Measurements from ENCODE around the gene AP2A1.

The AP2A1 gene

DNA sequence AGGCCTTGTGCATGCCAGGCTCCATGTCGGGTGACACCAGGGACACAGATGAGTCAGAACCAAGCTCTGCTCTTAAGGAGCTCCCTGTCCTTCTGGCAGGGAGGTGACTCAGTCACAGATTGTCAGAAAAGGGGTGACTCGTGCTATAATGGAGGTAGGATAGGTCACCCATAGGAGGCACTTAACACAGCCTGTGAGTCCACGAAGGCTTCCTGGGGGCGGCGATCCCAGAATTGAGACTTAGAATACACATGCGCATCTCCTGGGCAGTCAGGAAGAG, 26.7 kb downstream of the AP2A1 start:
- no peak for DNase-seq (ENCODE audit: low read depth)

DNA sequence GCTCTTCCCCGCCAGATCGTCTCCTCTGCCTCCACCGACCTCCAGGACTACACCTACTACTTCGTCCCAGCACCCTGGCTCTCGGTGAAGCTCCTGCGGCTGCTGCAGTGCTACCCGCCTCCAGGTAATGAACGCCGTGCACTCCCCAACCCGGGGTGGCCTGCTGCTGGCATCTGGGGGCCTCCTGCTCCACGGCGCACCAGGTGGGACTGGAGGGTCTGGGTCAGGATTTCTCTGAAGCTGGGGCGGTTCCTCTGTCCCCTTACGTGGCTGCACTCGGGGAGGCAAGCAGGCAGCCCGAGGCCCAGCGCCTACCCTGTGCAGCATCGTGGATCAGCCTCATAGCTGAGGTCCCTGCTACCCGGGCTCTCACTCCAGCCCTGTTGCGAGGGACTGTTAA, 28.8 kb downstream of the AP2A1 start:
- no peak for DNase-seq (ENCODE audit: low read depth)

DNA sequence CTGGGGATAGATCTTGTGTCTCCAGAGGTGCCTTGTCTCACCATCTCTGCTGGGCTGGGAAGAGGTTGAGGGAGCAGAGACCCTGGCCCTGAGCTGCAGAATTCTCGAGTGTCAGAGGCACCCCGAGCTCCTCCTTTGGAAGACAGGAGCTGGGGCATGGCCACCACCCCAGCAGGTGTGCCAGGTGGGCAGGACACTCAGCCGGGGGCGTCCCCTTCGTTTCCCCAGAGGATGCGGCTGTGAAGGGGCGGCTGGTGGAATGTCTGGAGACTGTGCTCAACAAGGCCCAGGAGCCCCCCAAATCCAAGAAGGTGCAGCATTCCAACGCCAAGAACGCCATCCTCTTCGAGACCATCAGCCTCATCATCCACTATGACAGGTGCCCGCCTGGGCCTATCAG, 31.8 kb downstream of the AP2A1 start:
- DNase-seq (ENCODE audit: low read depth), result no peak

DNA sequence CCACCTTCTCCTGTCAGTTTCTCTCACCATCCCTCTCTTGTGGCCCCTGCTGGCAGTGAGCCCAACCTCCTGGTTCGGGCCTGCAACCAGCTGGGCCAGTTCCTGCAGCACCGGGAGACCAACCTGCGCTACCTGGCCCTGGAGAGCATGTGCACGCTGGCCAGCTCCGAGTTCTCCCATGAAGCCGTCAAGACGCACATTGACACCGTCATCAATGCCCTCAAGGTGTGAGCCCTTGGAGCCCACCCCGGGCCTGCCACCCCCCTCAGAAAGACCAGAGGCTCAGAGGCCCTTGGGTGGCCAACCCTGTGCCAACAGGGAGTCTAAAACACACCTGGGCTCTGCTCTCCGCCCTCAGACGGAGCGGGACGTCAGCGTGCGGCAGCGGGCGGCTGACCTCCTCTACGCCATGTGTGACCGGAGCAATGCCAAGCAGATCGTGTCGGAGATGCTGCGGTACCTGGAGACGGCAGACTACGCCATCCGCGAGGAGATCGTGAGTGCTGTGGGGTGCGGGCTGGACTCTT, 32.5 kb downstream of the AP2A1 start:
- DNase-seq (ENCODE audit: low read depth), result no peak

DNA sequence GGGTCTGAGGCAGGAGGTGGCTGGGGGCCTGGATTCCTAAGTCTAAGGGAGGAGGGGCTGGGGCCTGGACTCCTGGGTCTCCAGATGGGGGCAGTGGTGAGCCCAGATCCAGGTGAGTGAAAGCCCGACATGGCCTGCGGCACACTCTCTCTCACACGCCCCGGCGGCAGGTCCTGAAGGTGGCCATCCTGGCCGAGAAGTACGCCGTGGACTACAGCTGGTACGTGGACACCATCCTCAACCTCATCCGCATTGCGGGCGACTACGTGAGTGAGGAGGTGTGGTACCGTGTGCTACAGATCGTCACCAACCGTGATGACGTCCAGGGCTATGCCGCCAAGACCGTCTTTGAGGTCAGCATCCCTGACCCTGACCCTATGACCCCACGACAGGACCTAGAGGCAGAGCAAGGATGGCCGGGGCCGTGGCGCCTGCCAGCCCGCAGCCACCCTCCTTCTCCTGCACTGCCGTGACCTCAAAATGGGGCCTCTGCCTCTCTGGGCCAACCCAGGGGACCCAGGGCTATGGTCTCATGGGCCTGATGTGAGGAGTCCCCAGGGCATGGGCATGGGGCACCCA, 33.1 kb downstream of the AP2A1 start:
- DNase-seq (ENCODE audit: low read depth), result no peak

DNA sequence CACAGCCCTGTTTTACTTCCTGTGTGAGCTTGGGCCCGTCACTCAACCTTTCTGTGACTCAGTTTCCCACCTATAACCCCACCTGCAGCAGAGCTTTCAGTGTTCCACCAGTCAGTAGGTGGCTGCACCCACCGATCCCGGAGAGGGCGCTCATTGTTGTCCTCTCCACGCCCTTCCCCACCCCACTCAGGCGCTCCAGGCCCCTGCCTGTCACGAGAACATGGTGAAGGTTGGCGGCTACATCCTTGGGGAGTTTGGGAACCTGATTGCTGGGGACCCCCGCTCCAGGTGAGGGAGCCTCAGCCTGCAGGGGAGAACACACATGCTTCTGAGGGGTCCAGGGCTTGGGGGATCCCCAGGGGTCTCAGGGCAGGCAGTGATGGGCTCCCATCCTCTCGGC, 34.0 kb downstream of the AP2A1 start:
- DNase-seq (ENCODE audit: low read depth), result no peak

DNA sequence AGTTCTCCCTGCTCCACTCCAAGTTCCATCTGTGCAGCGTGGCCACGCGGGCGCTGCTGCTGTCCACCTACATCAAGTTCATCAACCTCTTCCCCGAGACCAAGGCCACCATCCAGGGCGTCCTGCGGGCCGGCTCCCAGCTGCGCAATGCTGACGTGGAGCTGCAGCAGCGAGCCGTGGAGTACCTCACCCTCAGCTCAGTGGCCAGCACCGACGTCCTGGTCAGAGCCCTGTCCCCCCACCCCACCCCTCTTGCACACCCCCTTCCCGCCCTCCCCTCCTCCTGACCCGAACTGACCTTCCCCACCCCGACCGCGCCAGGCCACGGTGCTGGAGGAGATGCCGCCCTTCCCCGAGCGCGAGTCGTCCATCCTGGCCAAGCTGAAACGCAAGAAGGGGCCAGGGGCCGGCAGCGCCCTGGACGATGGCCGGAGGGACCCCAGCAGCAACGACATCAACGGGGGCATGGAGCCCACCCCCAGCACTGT, 34.6 kb downstream of the AP2A1 start:
- DNase-seq (ENCODE audit: low read depth), result no peak

DNA sequence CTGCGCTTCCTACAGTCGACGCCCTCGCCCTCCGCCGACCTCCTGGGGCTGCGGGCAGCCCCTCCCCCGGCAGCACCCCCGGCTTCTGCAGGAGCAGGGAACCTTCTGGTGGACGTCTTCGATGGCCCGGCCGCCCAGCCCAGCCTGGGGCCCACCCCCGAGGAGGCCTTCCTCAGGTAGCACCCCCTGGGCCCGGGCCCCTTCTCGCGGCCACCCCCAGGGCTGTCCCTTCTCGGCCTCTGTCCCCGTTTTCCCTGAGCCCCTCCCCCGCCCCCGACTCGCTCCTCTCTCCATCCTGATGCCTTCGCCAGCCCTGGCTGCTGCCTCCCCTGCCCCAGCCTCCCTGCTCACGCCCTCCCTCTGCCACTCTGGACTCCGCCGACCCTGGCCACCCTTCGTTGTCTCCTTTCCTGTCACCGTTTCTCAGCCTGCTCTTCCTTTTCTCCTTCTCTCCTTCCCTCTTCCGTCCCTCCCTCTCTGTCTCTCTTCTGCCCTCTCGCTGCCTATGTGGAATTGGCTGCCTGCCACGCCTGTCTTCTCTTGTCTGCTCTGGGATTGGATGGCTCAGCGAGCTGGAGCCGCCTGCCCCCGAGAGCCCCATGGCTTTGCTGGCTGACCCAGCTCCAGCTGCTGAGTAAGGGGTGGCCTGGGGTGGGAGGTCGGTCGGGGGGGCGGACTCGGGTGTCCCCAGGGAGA, 35.3 kb downstream of the AP2A1 start:
- DNase-seq (ENCODE audit: low read depth), result no peak

DNA sequence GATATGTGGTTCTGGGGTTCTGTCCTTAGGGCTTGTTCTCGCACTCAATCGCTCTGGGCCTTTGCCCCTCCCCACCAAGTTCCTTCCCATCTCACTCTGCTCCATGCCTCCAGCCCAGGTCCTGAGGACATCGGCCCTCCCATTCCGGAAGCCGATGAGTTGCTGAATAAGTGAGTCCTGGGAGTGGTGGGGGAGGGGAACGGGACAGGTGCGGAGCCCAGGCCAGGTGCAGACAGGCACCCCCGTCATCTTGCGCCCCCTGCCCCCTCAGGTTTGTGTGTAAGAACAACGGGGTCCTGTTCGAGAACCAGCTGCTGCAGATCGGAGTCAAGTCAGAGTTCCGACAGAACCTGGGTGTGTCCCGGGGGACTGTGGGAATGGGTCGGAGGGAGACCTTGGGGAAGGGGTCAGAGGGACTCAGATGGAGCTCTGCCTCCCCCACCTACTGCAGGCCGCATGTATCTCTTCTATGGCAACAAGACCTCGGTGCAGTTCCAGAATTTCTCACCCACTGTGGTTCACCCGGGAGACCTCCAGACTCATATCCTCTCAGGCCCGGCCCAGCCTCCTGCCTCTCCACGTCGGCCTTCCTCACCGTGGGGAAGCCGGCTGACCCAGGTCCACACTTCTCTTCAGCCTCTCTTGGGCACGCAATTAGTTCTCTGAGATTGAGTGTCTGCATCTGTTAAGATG, 36.2 kb downstream of the AP2A1 start:
- DNase-seq (ENCODE audit: low read depth), result no peak

DNA sequence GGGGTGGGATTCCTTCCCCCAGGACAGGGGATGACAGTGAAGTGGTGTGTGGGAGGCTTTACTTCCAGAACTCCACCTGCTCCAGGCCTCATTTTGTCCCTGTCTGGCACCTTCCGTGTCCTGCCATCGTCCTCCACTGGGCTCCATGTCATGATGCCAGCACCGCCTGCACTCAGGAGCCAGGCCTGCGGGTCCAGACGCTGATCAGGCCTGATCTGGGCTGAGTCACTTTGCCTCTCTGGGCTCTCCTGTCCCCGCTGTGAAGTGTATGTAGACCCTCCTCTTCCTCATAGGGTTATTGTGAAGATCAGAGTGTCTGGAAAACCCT, 36.7 kb downstream of the AP2A1 start:
- DNase-seq (ENCODE audit: low read depth), result no peak

DNA sequence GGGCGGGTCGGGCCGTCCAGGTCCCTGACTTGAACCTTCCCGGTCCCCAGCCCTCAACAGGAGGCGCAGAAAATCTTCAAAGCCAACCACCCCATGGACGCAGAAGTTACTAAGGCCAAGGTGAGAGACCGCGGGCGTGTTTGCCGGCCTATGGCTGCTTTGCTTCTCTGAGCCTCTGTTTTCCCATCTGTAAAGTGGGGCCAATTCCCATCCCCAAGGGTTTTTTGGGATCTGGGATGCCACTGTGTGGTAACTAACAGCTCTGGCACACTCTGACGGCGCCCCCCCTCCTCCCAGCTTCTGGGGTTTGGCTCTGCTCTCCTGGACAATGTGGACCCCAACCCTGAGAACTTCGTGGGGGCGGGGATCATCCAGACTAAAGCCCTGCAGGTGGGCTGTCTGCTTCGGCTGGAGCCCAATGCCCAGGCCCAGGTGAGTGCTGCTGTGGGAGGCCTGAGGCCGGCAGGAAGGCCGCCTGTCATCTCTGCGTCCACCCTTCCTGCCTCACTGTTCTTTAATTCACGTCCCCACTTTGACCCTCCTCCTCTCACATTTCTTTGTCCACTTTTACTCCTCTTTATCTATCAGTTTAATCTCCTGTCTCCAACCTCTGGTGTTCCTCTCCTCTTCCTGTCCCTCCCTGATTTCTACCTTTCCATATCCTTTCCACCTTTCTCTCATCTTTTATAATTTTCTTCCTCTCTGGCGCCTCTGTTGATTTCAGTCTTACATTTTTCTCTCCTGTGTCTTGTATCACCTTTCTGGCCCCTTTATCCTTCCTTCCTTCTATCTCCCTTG, 39.2 kb downstream of the AP2A1 start:
- no peak for DNase-seq (ENCODE audit: low read depth)

DNA sequence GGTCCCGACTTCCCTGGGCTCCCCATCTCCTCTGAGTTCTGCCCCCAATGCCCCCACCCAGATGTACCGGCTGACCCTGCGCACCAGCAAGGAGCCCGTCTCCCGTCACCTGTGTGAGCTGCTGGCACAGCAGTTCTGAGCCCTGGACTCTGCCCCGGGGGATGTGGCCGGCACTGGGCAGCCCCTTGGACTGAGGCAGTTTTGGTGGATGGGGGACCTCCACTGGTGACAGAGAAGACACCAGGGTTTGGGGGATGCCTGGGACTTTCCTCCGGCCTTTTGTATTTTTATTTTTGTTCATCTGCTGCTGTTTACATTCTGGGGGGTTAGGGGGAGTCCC, 39.8 kb downstream of the AP2A1 start:
- no peak for DNase-seq (ENCODE audit: low read depth)

DNA sequence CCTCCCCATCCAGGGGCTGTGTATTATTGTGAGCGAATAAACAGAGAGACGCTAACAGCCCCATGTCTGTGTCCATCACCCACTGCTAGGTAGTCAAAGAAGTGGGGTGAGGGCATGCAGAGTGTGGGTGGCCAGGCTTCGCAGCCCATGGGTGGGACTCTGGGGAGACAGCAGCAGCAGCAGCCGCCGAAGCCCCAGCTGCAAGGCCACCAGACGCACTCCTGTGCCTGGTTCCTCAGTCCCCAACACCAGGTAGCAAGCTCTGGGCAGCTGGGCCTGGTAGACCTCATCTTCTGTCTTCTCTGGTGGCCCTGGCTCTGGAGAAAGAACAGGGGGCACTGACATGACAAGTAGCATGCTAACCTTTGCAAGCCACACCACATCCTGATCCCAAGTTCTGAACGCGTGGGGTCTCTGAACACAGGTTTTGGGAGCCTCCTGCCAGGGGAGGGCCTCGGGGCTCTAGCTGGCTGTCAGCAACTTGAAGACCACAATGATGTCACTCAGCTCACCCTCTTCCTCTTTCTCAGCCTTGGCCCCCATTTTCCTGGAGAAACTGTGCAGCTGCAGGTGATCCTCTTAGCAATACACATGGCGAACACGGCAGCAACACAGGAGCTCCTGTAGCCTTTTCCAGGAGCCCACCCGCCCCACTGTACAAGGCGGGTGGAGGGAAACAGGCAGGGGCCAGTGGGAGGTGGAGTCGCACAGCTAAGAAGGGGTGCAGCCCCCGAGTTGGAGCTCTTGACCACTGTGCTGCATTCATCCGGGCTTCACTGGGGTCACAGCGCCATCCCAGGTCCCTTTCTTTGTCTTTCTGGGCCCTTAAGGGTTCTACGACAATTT, 40.5 kb downstream of the AP2A1 start:
- no peak for DNase-seq (ENCODE audit: low read depth)

DNA sequence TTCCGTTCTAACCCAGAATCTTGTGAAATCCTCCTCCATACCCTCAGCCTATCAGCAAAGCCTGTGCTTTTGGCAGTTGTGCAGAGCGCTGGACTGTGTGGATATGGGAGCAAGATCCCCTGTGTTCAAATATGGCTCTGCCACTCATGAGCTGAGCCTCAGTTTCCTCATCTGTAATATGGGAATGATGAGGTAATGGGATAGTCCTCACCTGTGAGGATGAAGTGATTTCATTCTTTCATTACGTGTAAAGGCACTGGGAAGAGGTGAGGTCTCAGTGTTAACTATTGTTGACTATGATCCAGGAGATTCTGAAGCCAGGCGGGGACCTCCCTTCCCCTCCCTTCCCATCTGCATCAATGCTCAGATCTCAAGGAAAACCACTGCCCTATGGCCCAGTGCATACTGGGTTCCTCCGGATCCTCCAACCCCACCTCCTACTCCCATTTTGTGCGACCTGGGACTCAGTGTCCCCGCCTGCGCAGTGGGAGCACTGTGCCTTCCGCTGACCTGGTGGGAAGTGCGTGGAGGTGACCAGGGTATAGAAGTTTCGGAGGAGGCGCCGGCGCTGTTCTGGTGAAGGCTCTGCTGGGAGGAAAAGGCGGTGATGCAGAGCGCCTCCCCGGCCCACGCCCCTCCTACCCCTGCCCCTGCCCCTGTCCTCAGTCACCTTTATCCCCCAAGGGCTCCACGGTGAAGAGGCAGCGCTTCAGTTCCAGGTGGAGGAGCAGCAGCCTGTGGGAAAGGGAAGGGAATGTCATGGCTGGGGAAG, 41.3 kb downstream of the AP2A1 start:
- DNase-seq (ENCODE audit: low read depth), result no peak

DNA sequence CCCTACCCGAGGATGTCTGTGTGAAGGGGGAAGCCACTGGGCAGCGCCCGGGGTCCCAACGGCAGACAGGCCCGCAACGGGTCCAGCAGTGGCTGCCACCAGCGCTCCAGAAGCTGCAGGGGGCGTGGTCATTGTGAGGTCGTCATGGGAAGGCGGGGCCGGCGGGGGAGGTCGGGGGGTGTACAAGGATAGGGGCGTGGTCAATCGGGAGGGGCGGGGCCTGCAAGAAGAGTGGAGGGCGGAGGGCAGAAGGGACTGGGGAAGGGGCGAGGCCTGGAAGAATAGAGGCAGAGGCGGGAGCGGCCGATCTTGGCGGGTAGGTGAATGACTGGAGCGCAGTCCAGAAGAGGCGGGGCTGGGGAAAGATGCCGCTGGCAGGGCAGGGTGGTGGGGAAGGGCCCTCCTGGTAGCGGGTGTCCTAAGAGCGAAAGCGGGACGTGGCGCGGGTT, 41.9 kb downstream of the AP2A1 start:
- no peak for DNase-seq (ENCODE audit: low read depth)

DNA sequence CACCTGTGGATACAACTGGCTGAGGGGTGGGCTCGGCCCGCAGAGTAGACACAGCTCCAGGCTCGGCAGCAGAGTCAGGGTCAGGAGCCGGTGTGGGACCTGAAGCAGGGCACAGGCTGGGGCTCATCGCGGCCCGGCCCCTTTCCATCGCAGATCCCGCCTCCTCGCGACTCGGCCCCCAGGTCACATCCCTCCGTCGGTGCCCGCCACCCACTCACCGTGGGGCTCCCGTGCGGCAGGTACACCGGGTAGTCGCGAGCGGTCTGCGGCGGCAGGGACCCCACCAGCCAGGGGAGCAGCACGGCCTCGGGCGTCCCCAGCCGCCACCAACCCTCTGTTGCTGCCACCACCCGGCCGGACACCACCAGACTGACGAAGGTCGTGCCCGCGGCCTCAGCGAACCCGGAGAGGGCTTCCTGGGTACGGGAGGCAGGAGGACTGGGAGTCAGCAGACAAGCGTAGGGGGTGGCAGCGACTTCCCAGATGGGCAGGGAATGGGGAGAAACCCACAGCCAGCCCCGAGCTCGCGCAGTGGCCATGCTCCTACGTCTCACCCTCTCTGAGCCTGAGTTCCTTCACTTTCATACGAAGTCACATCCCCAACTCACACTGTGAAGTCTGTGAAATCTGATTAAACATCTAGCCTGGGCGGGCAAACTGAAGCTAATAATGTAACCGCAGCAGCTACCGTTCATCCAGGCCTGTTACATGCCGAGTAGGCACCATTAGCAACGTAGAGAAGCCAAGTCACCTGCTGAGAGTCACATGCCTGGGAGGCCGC, 42.5 kb downstream of the AP2A1 start:
- DNase-seq (ENCODE audit: low read depth), result no peak

DNA sequence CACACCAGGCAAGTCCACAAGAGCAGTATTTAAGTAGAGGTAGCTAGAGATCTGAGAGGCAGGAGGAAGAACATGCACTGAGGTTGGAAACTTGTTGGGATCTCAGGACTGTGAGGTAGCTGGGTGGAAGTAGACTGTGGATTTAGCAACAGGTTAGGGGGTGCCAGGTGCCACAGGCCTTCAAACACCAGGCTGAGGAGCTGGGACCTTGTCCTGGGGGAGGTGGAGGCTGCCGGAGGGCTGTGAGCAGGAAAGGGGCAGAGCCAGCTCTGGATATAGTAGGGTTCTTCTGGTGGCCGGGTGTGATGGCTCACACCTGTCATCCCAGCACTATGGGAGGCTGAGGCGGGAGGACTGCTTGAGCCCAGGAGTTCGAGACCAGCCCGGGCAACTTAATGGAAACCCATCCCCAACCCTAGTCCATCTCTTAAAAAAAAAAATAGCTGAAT, 43.2 kb downstream of the AP2A1 start:
- DNase-seq (ENCODE audit: low read depth), result no peak

DNA sequence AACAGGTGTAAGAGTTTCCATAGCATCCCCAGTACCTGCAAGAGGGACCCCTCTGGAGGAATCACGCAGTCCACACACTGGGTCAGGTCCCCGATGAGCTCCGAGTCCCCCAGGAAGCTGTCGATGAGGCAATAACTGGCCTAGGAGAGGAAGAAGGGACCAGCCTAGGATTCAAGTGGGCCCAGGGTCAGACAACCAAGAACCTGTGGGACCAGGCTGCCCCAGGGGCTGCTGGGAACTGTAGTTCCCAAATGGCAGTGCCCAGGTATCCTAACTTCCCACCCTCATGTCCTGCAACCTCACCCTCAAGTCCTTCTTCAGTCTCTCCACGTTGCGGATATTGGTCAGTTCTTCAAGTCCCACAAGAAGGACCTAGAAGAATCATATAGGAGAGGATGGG, 44.5 kb downstream of the AP2A1 start:
- DNase-seq (ENCODE audit: low read depth), result no peak

DNA sequence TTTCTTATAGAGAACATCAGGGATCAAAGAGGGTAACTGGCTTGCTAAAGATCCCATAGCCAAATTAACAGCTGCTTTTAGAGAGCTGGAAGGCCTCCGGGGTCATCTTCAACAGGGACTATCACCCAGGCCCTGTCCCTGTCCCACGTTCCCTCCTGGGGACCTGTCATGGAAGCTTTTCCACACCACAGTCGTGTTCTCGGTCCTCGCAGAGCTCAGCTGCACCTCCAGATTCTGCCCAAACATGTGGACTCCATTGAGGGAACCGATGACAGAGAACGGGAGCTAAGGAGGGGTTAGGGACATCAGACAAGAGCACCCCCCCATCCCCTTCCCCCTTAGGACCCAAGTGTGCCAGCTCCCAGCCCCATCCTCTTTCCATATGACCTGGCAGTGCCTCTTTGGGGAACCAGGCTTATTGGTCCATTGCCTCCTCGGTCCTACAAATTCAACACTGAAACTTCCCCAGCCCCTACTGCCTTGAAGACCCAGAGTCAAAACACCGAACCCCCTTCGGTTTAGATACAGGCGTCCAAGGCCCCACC, 45.7 kb downstream of the AP2A1 start:
- no peak for DNase-seq (ENCODE audit: low read depth)
